Measurements from ENCODE around the gene NLRP4. TPM values are rescaled to one million over a fixed set of nuclear protein-coding genes. Genes with fewer than 3 reads are reported as not detected.

NLRP4 gene
- total and polyA plus RNA-seq, 2 of the 4 experiments (the other 2 are of a cell fraction): not detected

DNA sequence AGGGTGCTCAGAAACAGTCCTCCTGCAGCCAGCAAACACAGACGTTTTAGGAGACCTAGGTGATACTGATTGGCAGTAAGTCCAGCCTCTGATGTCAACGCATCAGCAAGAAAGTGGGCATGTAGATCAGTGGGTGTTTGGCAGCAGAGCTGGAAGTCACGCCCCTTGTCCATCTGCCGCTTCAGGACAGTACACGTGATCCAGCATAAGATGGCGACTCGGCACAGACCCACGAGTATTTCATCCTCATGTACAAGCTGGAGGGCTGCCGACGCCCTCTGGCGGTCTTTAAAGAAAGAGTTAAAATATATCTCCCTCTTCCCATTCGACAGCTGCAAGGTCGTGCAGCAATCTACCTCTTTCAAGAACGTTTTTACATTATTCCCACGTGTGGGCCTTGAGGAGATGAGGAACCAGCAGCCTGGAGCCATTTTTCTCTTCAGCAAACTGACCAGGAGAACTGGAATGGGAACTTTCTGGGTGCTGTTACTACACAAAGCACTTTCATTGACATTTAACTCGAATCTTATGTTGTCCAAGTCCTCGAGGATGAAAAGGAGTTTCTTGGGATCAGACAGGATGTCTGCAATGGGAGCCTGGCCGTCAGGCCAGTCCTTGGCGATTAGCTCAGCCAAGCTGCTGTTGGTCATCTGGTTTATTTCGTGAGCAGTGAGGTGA, 26.8 kb upstream of the NLRP4 start:
- ATAC-seq (ENCODE audit: low read depth): no peak

More for the DNA sequence above, 26.8 kb upstream of the NLRP4 start:
- 45% methylated on average over 6 of the region's 20 CpGs; no CpG with 5 or more reads in 1 of the 2 experiments for WGBS, 2 experiments (ENCODE audit: extremely low coverage in 2 of 2, insufficient read length in 1 of 2)
- CTCF ChIA-PET: no interaction called here
- Histone ChIP-seq H3K56ac (ENCODE audit: extremely low read depth, insufficient read depth, low read length) (no peak overlapping the region), H2BK15ac (ENCODE audit: low read depth, low read length) (no peak overlapping the region), H3K4me2 (ENCODE audit: low read depth, low read length) (no peak overlapping the region; the same call in 1 of the 2 replicates), H3K23ac (ENCODE audit: low read depth, low read length) (no peak overlapping the region), H3K27me3 (ENCODE audit: control insufficient read depth, insufficient read depth, low read length) (no peaks in the 10 kb centered on the region), H2BK120ac (ENCODE audit: low read depth, low read length) (no peak overlapping the region), H3K9me3 (ENCODE audit: control insufficient read depth, insufficient read depth, low read length) (peaks cover 21% of the 10 kb centered on the region), H3K36me3 (ENCODE audit: control insufficient read depth, insufficient read depth, low read length) (no peaks in the 10 kb centered on the region), H2AFZ (replicated peaks; ENCODE audit: low read length, poor library complexity) (peak overlapping the region; percentile 58), H3K18ac (ENCODE audit: low read depth, low read length) (no peak overlapping the region), H3K4ac (ENCODE audit: low read depth, low read length) (no peak overlapping the region), H2BK5ac (ENCODE audit: low read depth, low read length, poor library complexity, severe bottlenecking) (no peak overlapping the region), H4K5ac (ENCODE audit: low read depth, low read length) (no peak overlapping the region), H2AK5ac (ENCODE audit: low read depth, low read length) (no peak overlapping the region), H3K4me3 (ENCODE audit: insufficient read depth, low read depth, low read length) (no peak overlapping the region), H4K8ac (ENCODE audit: low read depth in 2 of 2, low read length in 2 of 2) (no peak overlapping the region), H3K9me1 (ENCODE audit: insufficient read depth, low read length) (no peaks in the 10 kb centered on the region), H3K9ac (ENCODE audit: low read depth, low read length) (no peak overlapping the region), H4K20me1 (ENCODE audit: insufficient read depth, low read length) (no peaks in the 10 kb centered on the region), H3K27ac (ENCODE audit: insufficient read depth, low read length) (no peak overlapping the region), H3K79me1 (ENCODE audit: low read depth in 1 of 2, low read length in 2 of 2) (no peaks in the 10 kb centered on the region), H3K4me1 (ENCODE audit: control insufficient read depth, insufficient read depth, low read length) (no peaks in the 10 kb centered on the region), H4K91ac (ENCODE audit: insufficient read depth, low read depth, low read length) (no peak overlapping the region), H3K14ac (replicated peaks; ENCODE audit: low read depth, low read length) (no peak overlapping the region), H2BK20ac (ENCODE audit: low read depth, low read length) (no peak overlapping the region), H2AK9ac (replicated peaks; ENCODE audit: low read depth, low read length, poor library complexity) (no peak overlapping the region)
- DNase-seq: peak; percentile 33
- dilution Hi-C loops (cut with HindIII; ENCODE audit: low sequenced_read_pairs, unreplicated experiment): no loop called here
- in situ Hi-C loops (cut with MboI; ENCODE audit: low sequenced_read_pairs): no loop called here
- TF ChIP-seq, protein P1, sequence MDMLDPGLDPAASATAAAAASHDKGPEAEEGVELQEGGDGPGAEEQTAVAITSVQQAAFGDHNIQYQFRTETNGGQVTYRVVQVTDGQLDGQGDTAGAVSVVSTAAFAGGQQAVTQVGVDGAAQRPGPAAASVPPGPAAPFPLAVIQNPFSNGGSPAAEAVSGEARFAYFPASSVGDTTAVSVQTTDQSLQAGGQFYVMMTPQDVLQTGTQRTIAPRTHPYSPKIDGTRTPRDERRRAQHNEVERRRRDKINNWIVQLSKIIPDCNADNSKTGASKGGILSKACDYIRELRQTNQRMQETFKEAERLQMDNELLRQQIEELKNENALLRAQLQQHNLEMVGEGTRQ (IDR thresholded peaks at IDR 0.05; ENCODE audit: low read depth, low read length): peak; percentile 38; the same call in 1 of the 2 replicates
- peak; percentile 21; the same call in 1 of the 2 replicates for TF ChIP-seq CTCF (conservative IDR thresholded peaks at IDR 0.05; ENCODE audit: low read depth, low read length)
- TF ChIP-seq, protein P2, sequence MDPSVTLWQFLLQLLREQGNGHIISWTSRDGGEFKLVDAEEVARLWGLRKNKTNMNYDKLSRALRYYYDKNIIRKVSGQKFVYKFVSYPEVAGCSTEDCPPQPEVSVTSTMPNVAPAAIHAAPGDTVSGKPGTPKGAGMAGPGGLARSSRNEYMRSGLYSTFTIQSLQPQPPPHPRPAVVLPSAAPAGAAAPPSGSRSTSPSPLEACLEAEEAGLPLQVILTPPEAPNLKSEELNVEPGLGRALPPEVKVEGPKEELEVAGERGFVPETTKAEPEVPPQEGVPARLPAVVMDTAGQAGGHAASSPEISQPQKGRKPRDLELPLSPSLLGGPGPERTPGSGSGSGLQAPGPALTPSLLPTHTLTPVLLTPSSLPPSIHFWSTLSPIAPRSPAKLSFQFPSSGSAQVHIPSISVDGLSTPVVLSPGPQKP (IDR thresholded peaks at IDR 0.05; ENCODE audit: borderline replicate concordance, low read depth, low read length): no peak
- TF ChIP-seq SMC3 (IDR thresholded peaks at IDR 0.05; ENCODE audit: low read depth, low read length): peak; percentile 23; the same call in 1 of the 2 replicates
- no peak for TF ChIP-seq MAZ (IDR thresholded peaks at IDR 0.05; ENCODE audit: borderline replicate concordance, low read depth, low read length)
- POLR2A ChIA-PET (ENCODE audit: unreplicated experiment): no interaction called here
- BruUV-seq (replicated peaks): no TSS peak
- intact Hi-C loops (cut with micrococcal nuclease): no loop called here
